Astrocyte (in vitro differentiated cells and primary cell): Measurements from ENCODE around the gene TTC34. TPM values are rescaled to one million over a fixed set of nuclear protein-coding genes. Genes with fewer than 3 reads are reported as not detected.

Experiments used
- DNase-seq: peaks from one replicate; pipeline ENCODE4 v3.0.0-alpha.2; 2010; ENCODE audit warnings: low read depth
- FAIRE-seq: peaks from 2 replicates; lab custom pipeline; 2011; peaks lifted over from hg19 to GRCh38; lab: Jason Lieb, UNC
- H2AFZ ChIP-seq: 2 replicates; pipeline ENCODE4 v1.6.0; 2012; ENCODE audit warnings: low read depth, low read length, inconsistent platforms
- H3K27ac ChIP-seq: 2 replicates; pipeline ENCODE4 v1.5.1; 2011; ENCODE audit warnings: low read depth, low read length, inconsistent platforms
- H3K27me3 ChIP-seq: 2 replicates; pipeline ENCODE4 v1.6.0; 2011; ENCODE audit warnings: low read length, inconsistent platforms; ENCODE audit not compliant: insufficient read depth
- H3K36me3 ChIP-seq: 2 replicates; pipeline ENCODE4 v1.5.1; 2011; ENCODE audit warnings: low read length, inconsistent platforms; ENCODE audit not compliant: insufficient read depth
- H3K4me1 ChIP-seq: 2 replicates; pipeline ENCODE4 v1.5.1; 2011; ENCODE audit warnings: low read length, inconsistent platforms; ENCODE audit not compliant: insufficient read depth
- H3K4me2 ChIP-seq: 2 replicates; pipeline ENCODE4 v1.6.0; 2012; ENCODE audit warnings: low read length, inconsistent platforms
- H3K4me3 ChIP-seq: 2 replicates; pipeline ENCODE4 v1.5.1; 2011; ENCODE audit warnings: low read depth, mild to moderate bottlenecking, low read length, inconsistent platforms; ENCODE audit not compliant: insufficient read depth
- H3K79me2 ChIP-seq: 2 replicates; pipeline ENCODE4 v1.6.0; 2012; ENCODE audit warnings: mild to moderate bottlenecking, low read length, inconsistent platforms; ENCODE audit not compliant: insufficient read depth
- H3K9ac ChIP-seq: 2 replicates; pipeline ENCODE4 v1.6.0; 2012; ENCODE audit warnings: mild to moderate bottlenecking, low read length, inconsistent platforms
- H3K9me3 ChIP-seq: 2 replicates; pipeline ENCODE4 v1.5.1; 2012; ENCODE audit warnings: low read depth, mild to moderate bottlenecking, low read length, inconsistent platforms; ENCODE audit not compliant: insufficient read depth
- H4K20me1 ChIP-seq: 2 replicates; pipeline ENCODE4 v1.6.0; 2012; ENCODE audit warnings: low read length, inconsistent platforms; ENCODE audit not compliant: insufficient read depth
- H3K27ac Mint-ChIP-seq: one replicate; pipeline ENCODE4 v1.8.0; 2021; ENCODE audit warnings: mild to moderate bottlenecking, mixed read lengths; ENCODE audit not compliant: unreplicated experiment
- H3K27me3 Mint-ChIP-seq: one replicate; pipeline ENCODE4 v1.8.0; 2021; ENCODE audit warnings: low read depth, mixed read lengths; ENCODE audit not compliant: unreplicated experiment
- H3K36me3 Mint-ChIP-seq: one replicate; pipeline ENCODE4 v1.8.0; 2021; ENCODE audit warnings: low read depth, mixed read lengths; ENCODE audit not compliant: unreplicated experiment
- H3K4me1 Mint-ChIP-seq: one replicate; pipeline ENCODE4 v1.8.0; 2021; ENCODE audit warnings: low read depth, mixed read lengths; ENCODE audit not compliant: unreplicated experiment
- H3K4me3 Mint-ChIP-seq: one replicate; pipeline ENCODE4 v1.8.0; 2021; ENCODE audit warnings: mild to moderate bottlenecking, moderate library complexity, mixed read lengths; ENCODE audit not compliant: unreplicated experiment
- H3K9me3 Mint-ChIP-seq: one replicate; pipeline ENCODE4 v1.8.0; 2021; ENCODE audit warnings: mild to moderate bottlenecking, mixed read lengths; ENCODE audit not compliant: unreplicated experiment
- CTCF ChIP-seq: IDR thresholded peaks from 2 replicates; pipeline ENCODE4 v1.5.1; 2011; ENCODE audit warnings: low read depth, mild to moderate bottlenecking, inconsistent platforms, low read length, moderate library complexity; ENCODE audit not compliant: insufficient read depth
- EZH2 ChIP-seq: IDR thresholded peaks from 2 replicates; pipeline ENCODE4 v1.6.1; 2012; ENCODE audit warnings: mild to moderate bottlenecking, low read length, inconsistent platforms; ENCODE audit not compliant: insufficient read depth
- total RNA-seq: library from RNA; stranded (reverse); gene quantifications from 2 replicates; pipeline ENCODE4 v1.2.1, GENCODE V29; 2021

Gene TTC34
- total RNA-seq, 1 donor from 2014 or later, result 0.39 TPM

DNA sequence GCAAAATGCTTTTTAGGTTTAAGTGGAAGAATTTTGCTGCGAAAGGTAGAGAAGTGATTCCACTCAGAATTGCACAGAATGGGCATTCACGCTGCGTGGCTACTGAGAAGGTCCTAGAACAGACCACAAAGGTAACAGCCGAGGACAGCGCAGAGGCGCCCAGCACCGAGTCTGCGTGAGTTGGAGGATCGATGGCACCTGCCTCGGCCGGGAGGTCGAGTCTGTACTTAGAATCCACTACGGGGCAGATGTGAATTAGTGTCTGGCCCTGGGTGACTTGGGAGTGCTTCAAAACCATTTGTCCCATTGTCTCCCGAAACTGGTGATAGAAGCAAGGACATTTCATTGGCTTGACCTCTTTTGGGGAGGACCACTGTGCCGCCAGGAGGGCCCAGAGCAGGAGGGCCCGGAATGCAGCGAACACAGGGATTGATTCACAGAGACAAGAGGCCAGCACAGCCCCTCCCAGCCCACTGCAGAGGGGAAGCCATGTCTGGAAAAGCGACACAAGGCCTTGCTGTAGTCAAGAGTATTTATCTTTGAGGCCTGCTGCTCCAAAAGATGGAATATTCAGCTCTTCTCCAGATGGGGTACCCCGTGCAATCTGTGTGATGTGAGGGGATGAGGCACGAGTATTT is 35.0 kb upstream of the TTC34 start:
- H3K36me3 Mint-ChIP-seq, result no peaks in the 10 kb centered on the region
- no peaks in the 10 kb centered on the region for H3K79me2 ChIP-seq
- peaks cover 7% of the 10 kb centered on the region for H3K27me3 Mint-ChIP-seq
- no peak for TF ChIP-seq EZH2
- TF ChIP-seq CTCF, result no peak
- H3K4me3 ChIP-seq, result no peak overlapping the region
- DNase-seq (no peak), FAIRE-seq (no peak)
- no peaks in the 10 kb centered on the region for H3K4me1 ChIP-seq
- H2AFZ ChIP-seq, result no peak overlapping the region
- H4K20me1 ChIP-seq, result no peaks in the 10 kb centered on the region
- H3K4me2 ChIP-seq, result no peak overlapping the region
- H3K36me3 ChIP-seq, result no peaks in the 10 kb centered on the region
- H3K4me3 Mint-ChIP-seq, result no peak overlapping the region
- peaks cover 15% of the 10 kb centered on the region for H3K9me3 Mint-ChIP-seq
- H3K9ac ChIP-seq, result no peak overlapping the region
- H3K9me3 ChIP-seq, result peaks cover 2% of the 10 kb centered on the region
- no peak overlapping the region for H3K27ac ChIP-seq
- H3K27me3 ChIP-seq, result no peaks in the 10 kb centered on the region
- no peak overlapping the region for H3K27ac Mint-ChIP-seq
- no peaks in the 10 kb centered on the region for H3K4me1 Mint-ChIP-seq

- no peaks in the 10 kb centered on the region for H3K36me3 ChIP-seq
- H2AFZ ChIP-seq, result no peak overlapping the region
- H3K27ac ChIP-seq, result no peak overlapping the region
- H3K27me3 ChIP-seq, result no peaks in the 10 kb centered on the region
- H3K36me3 Mint-ChIP-seq, result no peaks in the 10 kb centered on the region
- no peaks in the 10 kb centered on the region for H3K4me1 Mint-ChIP-seq
- H3K9me3 Mint-ChIP-seq, result peaks cover 13% of the 10 kb centered on the region
- H3K27me3 Mint-ChIP-seq, result peaks cover 7% of the 10 kb centered on the region
- H3K79me2 ChIP-seq, result no peaks in the 10 kb centered on the region
- H3K4me1 ChIP-seq, result no peaks in the 10 kb centered on the region
- no peak overlapping the region for H3K4me3 ChIP-seq
- H3K9ac ChIP-seq, result no peak overlapping the region
- DNase-seq, result no peak
- H3K4me3 Mint-ChIP-seq, result no peak overlapping the region
- no peak overlapping the region for H3K27ac Mint-ChIP-seq
- TF ChIP-seq CTCF (no peak), EZH2 (no peak)
- peaks cover 2% of the 10 kb centered on the region for H3K9me3 ChIP-seq
- no peak overlapping the region for H3K4me2 ChIP-seq
- FAIRE-seq, result no peak
- H4K20me1 ChIP-seq, result no peaks in the 10 kb centered on the region
Measured at GRCh38 chr1:2835650-2836159, 34.2 kb upstream of the TTC34 start.
